NCI-H345 treated with DMSO at 0.1 percent for 48 hours (cell line): ENCODE measurements around the gene CDKN2AIP.
"Not testable (repeated sequence)": the region's sequence is repeated elsewhere in the genome, so short reads cannot be mapped to it uniquely, and the experiment has no call there.

Experiments
- DNase-seq: peaks from one replicate; lab custom pipeline; 2025; ENCODE audit not compliant: unreplicated experiment; lab: John Stamatoyannopoulos, UW

The CDKN2AIP gene

GRCh38 chr4:183448436-183448835 lies 4.0 kb downstream of the CDKN2AIP start:
- no peak for DNase-seq

DNA sequence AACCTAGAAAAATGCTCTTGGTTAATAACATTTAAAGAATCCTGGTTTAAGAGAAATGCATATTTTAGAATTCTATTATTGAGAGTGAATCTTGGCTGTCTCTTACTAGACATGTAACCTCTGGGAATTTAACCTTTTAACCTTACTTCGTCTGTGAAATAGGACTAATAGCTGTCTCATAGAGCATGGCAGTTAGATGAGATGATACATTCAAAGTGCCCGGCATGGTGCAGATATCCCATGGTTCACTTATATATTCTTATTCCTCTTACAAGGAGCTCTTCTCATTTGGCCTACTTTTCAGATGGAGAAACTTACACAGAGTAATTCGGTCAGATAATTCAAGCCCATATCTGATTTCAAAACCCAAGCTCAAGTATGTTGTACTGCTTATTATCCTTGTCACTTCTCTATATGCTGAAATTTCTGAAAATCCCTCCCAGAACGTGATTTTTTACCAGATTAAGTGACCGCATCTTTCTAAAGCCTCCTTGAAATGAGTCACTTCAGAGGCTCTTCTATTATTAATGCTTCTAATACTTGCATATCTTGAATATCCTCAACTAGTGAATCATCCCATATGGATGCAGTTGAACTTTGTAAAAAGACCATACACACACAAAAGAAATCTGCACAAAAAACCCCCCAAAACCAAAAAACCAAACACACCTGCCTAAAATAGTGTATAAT lies 4.9 kb downstream of the CDKN2AIP start:
- no peak for DNase-seq

- no peak for DNase-seq
These were observed 5.7 kb downstream of the CDKN2AIP start for GRCh38 chr4:183450108-183450507.

- DNase-seq = no peak
These were observed 11.2 kb downstream of the CDKN2AIP start for GRCh38 chr4:183455431-183456195.

- no peak for DNase-seq
These were observed 13.6 kb downstream of the CDKN2AIP start for GRCh38 chr4:183458005-183458404.

DNA sequence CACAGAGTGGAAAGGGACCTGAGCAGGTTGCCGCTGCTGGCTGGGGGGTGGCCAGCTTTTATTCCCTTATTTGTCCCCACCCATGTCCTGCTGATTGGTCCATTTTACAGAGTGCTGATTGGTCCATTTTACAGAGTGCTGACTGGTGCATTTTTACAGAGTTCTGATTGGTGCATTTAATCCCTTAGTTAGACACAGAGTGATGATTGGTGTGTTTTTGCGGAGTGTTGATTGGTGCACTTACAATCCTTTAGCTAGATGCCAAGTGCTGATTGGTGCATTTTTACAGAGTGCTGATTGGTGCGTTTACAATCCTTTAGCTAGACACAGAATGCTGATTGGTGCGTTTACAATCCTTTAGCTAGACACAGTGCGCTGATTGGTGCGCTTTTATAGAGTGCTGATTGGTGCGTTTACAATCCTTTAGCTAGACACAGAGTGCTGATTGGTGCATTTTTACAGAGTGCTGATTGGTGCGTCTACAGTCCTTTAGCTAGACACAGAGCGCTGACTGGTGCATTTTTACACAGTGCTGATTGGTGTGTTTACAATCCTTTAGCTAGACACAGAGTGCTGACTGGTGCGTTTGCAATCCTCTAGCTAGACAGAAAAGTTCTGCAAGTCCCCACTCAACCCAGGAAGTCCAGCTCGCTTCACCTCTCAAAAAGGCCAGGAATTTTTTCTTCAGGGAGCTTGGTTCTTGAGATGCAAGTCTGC lies 19.6 kb downstream of the CDKN2AIP start:
- DNase-seq = not testable (repeated sequence)

DNA sequence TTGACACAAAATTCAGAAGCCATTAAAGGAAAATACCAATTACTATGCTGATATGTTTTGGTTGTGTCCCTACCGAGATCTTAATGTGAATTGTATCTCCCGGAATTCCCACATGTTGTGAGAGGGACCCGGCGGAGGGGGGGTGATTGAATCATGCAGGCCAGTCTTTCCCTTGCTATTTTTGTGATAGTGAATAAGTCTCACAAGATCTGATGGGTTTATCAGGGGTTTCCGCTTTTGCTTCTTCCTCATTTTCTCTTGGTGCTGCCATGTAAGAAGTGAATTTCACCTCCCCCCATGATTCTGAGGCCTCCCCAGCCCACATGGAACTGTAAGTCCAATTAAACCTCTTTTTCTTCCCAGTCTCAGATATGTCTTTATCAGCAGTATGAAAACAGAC lies 21.4 kb downstream of the CDKN2AIP start:
- not testable (repeated sequence) for DNase-seq

- no peak for DNase-seq
These were observed 22.8 kb downstream of the CDKN2AIP start for GRCh38 chr4:183467246-183467645.

DNA sequence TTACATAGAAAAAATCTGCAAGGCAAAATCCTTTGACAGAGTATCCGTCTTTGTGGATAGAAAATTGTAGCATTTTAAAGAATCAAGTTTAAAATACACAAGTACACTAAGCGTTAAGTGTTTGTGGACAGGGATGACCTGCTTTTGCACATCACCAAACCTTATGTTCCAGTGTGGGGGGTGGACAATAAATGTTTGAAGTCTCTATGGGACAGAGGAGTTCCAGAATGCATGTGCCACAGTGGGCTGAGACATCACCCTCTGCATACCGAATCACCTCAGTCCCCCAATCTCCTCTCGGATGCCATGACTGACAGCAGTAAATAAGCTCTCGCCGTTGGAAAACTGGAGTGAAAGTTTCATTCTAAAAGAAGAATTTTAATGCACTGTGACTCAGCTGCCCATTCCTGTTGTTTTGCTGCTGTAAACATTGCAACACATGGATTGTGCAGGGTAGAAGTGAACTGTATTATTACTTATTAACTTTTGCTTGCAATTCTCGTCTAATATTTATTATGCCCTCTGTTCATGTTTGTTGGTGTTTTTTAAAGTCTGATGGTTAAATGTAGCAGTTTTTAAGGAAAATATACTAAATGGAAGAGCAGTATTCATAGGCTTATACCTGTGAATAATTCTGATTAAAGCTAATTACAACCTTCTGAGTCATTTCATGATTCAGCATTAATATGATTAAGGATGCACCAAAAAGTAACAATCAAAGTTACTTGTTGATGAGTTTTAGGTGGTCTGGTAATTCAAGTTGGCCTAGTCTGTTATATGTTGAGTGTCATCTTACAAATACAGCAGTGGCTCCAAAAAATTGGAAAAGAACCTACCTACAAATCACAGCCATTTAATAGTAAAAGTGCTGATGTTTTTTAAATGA lies 24.0 kb downstream of the CDKN2AIP start:
- DNase-seq = no peak

DNA sequence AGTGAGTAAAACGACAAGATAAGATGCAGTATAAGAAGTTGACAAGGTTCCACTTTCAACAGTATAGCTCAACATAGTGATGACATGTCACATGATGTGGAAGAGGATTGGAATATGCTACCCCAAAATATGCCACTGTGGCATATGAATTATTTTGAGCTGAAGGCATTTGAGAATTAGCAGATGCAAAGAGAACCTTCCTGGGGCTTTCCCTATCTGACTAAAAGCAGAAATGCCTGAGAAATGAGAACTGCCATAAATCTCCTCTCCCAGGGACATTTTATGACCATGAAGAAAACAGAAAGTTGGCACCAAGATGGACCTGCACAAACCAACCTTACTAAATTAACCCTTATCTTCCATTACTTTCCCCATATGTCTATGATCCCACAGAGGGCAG lies 24.8 kb downstream of the CDKN2AIP start:
- no peak for DNase-seq

DNA sequence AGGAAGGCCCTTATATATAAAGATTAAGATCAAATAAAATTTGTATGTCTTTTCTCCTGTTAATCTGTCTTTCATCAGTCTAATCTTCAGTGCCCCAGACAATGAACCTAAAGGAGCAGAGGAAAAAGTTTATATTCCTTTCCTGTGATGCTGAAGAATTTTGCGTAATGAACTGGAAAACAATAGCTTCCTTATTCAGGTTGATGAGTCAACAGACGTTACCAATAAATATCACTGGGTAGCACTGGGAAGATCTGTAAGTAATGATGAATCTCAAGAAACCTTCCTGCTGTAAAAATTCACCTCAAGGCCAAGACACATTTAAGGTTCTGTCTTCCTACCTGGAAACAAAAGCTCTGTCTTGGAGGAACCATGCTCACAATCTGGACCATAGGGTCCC lies 25.5 kb downstream of the CDKN2AIP start:
- DNase-seq = no peak

DNA sequence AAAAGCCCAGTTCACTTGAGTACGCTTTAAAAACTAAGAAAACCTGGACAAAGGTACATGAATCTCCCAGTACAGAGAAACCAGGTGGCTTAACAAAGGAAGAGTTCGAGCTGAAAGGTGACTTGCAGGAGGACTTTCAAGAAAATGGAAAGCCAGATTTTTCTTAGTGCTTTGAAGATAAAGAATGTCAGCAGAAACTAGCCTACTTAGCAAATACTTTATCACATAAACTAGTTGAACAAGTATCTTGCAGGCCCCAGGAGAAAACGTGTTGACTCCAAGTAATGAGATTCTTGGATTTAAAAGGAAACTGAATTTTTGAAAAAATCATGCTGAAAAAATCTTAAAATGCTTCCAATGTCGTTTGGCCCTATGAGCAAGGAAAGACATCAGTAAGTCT lies 26.4 kb downstream of the CDKN2AIP start:
- DNase-seq = no peak

GRCh38 chr4:183471946-183472708 lies 27.7 kb downstream of the CDKN2AIP start:
- DNase-seq = peak; percentile 18

GRCh38 chr4:183478123-183478522 lies 33.7 kb downstream of the CDKN2AIP start:
- DNase-seq = no peak

DNA sequence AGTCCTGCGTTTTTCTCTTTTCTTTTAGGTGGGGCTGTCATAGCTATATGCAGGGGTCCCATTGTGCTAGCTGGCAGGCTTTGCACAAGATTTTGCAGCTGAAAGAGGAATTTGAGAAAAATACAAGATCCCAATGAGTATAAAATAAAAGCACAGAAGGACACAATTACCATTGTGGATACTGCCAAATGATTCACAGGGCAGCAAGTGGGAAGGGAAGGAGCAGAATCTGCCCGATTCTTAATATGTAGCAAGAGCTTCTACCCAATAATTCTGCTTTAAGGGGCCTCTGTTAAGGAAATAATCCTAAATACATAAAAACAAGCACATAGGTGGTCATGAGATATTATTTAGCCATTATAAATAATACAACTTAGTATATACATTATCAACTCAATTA lies 34.5 kb downstream of the CDKN2AIP start:
- no peak for DNase-seq

- not testable (repeated sequence) for DNase-seq
These were observed 38.2 kb downstream of the CDKN2AIP start for GRCh38 chr4:183482515-183483095.

GRCh38 chr4:183483997-183484396 lies 39.6 kb downstream of the CDKN2AIP start:
- DNase-seq = no peak

DNA sequence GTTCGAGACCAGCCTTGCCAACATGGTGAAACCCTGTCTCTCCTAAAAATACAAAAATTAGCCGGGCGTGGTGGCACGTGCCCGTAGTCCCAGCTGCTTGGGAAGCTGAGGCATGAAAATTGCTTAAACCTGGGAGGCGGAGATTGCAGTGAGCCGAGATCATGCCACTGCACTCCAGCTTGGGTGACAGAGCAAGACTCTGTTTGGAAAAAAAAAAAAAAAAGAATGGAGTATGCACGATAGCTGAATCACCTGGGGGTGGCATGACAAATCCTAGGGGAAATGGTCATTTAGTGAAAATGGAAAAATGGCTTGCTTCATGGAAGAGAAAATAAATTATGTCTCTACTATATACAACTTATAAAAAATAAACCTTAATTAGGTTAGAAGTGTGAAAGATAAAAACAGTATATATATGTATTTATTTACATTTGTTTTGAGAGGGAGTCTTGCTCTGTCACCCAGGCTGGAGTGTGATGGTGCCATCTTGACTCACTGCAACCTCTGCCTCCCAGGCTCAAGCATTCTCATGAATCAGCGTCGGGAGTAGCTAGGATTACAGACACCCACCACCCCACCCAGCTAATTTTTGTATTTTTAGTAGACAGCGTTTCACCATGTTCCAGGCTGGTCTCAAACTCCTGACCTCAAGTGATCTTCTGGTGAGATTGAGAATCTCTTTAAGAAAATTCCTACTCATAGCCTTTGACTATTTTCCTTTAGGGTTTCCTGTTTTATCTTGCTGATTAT lies 41.1 kb downstream of the CDKN2AIP start:
- DNase-seq = no peak

DNA sequence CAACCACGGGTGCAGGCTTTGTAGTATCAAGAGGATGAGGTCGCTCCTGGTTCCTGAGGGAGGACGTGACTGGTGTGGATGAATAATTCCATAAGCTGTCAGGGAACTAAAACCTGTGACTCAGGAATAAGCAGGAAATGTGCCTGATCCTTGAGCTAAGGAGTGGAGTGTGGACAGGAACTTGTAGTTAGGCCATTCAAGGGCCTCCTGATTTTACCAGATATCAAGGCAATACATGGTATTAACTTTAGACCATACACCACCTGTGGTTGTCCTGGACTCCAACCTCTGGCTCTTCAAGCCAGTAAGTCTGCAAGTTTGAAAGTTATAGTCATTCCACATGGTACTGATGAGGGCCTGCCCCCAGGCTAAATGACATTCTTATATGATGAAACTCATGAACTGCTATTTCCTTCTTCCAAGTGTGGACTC lies 48.4 kb downstream of the CDKN2AIP start:
- DNase-seq = no peak
